ENCODE results near the gene UBC.

DNA sequence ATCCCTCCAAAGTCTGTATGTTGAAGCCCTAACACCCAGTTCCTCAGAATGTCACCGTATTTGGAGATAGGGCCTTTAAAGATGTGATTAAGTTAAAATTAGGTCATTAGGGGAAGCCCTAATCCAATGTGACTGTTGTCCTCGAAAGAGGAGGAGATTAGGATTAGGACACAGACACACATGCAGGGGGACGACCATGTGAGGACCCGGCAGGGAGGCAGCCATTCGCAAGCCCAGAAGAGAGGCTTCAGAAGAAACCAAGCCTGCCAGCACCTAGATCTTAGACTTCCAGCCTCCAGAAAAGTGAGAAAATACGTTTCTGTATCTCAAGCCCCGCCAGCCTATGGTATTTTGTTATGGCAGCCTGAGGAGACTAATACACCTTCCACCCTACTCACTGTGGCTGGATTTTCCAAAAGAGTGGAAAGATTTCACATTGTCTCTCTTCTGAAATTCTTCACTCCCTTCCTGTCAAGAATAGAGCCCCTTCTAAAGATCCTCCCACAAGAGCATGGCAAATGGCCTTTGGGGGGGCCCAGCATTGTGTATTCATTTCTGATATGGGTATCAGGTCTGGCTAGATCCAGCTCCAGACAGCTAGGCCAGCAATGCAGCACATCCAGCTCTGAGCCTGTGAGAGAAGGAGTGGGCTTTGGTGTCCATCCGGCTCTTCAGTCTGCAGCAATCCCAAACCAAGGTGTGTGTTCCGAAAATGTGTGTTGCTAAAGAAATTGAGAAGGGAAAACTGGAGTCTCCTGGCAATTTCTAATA is 15.4 kb upstream of the UBC start:
- TF ChIP-seq CTCF (IDR thresholded peaks at IDR 0.05): no peak
- no peak for TF ChIP-seq POLR2AphosphoS5 (IDR thresholded peaks at IDR 0.05)
- no peak for TF ChIP-seq EP300 (IDR thresholded peaks at IDR 0.05)
- no peak for TF ChIP-seq POLR2A (IDR thresholded peaks at IDR 0.05; ENCODE audit: low read depth)

Measured in esophagus muscularis mucosa (tissue), 4 donors.